ENCODE results near the gene PGD.
"Not testable (repeated sequence)": the region's sequence is repeated elsewhere in the genome, so short reads cannot be mapped to it uniquely, and the experiment has no call there.

PGD gene

GRCh38 chr1:10377365-10378029 lies 21.4 kb upstream of the PGD start:
- H3K36me3 ChIP-seq (ENCODE audit: control insufficient read depth in 4 of 4, insufficient read depth in 4 of 4, low read length in 3 of 4): peaks cover 4 to 39% (median 23%) of the 10 kb centered on the region in 4 experiments
- ChIA-PET POLR2A (interaction anchor here (0.6 to 1.1 kb wide), 2 partner anchors 10 to 516 kb away, joined by 4 to 7 read pairs; no protein-coding TSS in a partner anchor), CTCF (interaction anchor here (0.6 to 2.9 kb wide), 16 partner anchors 8 to 116 kb away, joined by 3 to 32 read pairs (median 4); partner anchors contain the start of genes CENPS and PGD)
- H3K4me3 ChIP-seq (ENCODE audit: control insufficient read depth in 1 of 7, extremely low read depth in 1 of 7, insufficient read depth in 4 of 7, low read depth in 2 of 7, low read length in 6 of 7); H3K9me3 ChIP-seq (ENCODE audit: control extremely low read depth in 1 of 5, control insufficient read depth in 4 of 5, insufficient read depth in 2 of 5, low read depth in 1 of 5, low read length in 4 of 5); H3K27me3 ChIP-seq (replicated peaks in 2 of 5; ENCODE audit: control insufficient read depth in 4 of 5, insufficient read depth in 5 of 5, low read length in 4 of 5); H3K27ac ChIP-seq (ENCODE audit: insufficient read depth in 1 of 2, low read depth in 1 of 2, low read length in 2 of 2, poor library complexity in 1 of 2, severe bottlenecking in 2 of 2); H3K4me1 ChIP-seq (ENCODE audit: control extremely low read depth in 1 of 4, control insufficient read depth in 4 of 4, insufficient read depth in 4 of 4, low read length in 3 of 4): not testable (repeated sequence)
- peak; percentile 71 to 87 (median 80) for DNase-seq
- WGBS (ENCODE audit: insufficient coverage): 32% methylated on average over 11 of the region's 14 CpGs

- no peak overlapping the region for H3K27ac ChIP-seq (ENCODE audit: insufficient read depth in 1 of 2, low read depth in 1 of 2, low read length in 2 of 2, poor library complexity in 1 of 2, severe bottlenecking in 2 of 2)
- H3K4me1 ChIP-seq (ENCODE audit: control extremely low read depth in 1 of 4, control insufficient read depth in 4 of 4, insufficient read depth in 4 of 4, low read length in 3 of 4): peaks cover 0 to 4% (median 0%) of the 10 kb centered on the region in 4 experiments
- peaks cover 4 to 39% (median 23%) of the 10 kb centered on the region in 4 experiments for H3K36me3 ChIP-seq (ENCODE audit: control insufficient read depth in 4 of 4, insufficient read depth in 4 of 4, low read length in 3 of 4)
- 90% methylated on average over 12 of the region's 15 CpGs for WGBS (ENCODE audit: insufficient coverage)
- H3K9me3 ChIP-seq (ENCODE audit: control extremely low read depth in 1 of 5, control insufficient read depth in 4 of 5, insufficient read depth in 2 of 5, low read depth in 1 of 5, low read length in 4 of 5): no peaks in the 10 kb centered on the region
- H3K4me3 ChIP-seq (ENCODE audit: control insufficient read depth in 1 of 7, extremely low read depth in 1 of 7, insufficient read depth in 4 of 7, low read depth in 2 of 7, low read length in 6 of 7): no peak overlapping the region
- peak in 2 of 3 donors; percentile 49 to 53 for DNase-seq
- H3K27me3 ChIP-seq (replicated peaks in 2 of 5; ENCODE audit: control insufficient read depth in 4 of 5, insufficient read depth in 5 of 5, low read length in 4 of 5): no peaks in the 10 kb centered on the region
- POLR2A ChIA-PET: interaction anchor here (1.1 kb wide), 1 partner anchor 10 kb away, joined by 7 read pairs; no protein-coding TSS in a partner anchor
- CTCF ChIA-PET: interaction anchor here (0.6 to 2.9 kb wide), 11 partner anchors 8 to 116 kb away, joined by 3 to 32 read pairs (median 6); partner anchors contain the start of gene CENPS
Observed at GRCh38 chr1:10378081-10378841, 20.6 kb upstream of the PGD start.

DNA sequence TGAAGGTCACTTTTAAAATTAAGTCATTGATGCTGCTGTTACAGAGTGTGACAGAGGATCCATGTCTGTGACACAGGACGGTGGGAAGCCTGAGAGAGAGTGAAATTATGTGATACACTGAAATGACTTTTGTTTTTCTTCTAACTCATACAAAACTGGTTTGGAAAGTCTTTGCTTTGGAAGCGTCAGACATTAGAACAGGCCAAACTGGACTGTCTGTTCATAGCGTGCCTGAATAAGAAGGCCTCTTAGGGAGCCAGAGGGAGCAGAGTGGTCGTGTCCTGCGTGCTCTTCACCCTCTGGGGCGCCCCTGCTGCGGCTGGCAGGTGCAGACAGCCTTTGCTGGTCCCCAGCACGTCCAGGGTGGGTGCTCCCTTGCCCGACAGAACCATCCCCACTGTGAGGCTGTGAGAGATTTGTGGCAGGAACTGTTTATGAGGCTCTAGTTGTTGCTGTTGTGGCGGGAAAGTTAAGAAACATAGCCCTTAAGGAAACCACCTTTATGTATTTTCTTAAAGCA lies 19.7 kb upstream of the PGD start:
- Histone ChIP-seq H3K27ac (ENCODE audit: insufficient read depth in 1 of 2, low read depth in 1 of 2, low read length in 2 of 2, poor library complexity in 1 of 2, severe bottlenecking in 2 of 2) (no peak overlapping the region), H3K36me3 (ENCODE audit: control insufficient read depth in 4 of 4, insufficient read depth in 4 of 4, low read length in 3 of 4) (peaks cover 4 to 31% (median 21%) of the 10 kb centered on the region in 4 experiments), H3K9me3 (ENCODE audit: control extremely low read depth in 1 of 5, control insufficient read depth in 4 of 5, insufficient read depth in 2 of 5, low read depth in 1 of 5, low read length in 4 of 5) (no peaks in the 10 kb centered on the region), H3K27me3 (replicated peaks in 2 of 5; ENCODE audit: control insufficient read depth in 4 of 5, insufficient read depth in 5 of 5, low read length in 4 of 5) (no peaks in the 10 kb centered on the region), H3K4me1 (ENCODE audit: control extremely low read depth in 1 of 4, control insufficient read depth in 4 of 4, insufficient read depth in 4 of 4, low read length in 3 of 4) (peaks cover 0 to 4% (median 0%) of the 10 kb centered on the region in 4 experiments), H3K4me3 (ENCODE audit: control insufficient read depth in 1 of 7, extremely low read depth in 1 of 7, insufficient read depth in 4 of 7, low read depth in 2 of 7, low read length in 6 of 7) (no peak overlapping the region)
- 100% methylated on average over 2 of the region's 10 CpGs for WGBS (ENCODE audit: insufficient coverage)
- DNase-seq: no peak
- POLR2A ChIA-PET: no interaction called here
- CTCF ChIA-PET: interaction anchor here (0.8 to 3.4 kb wide), 5 partner anchors 15 to 51 kb away, joined by 3 to 32 read pairs (median 9); partner anchors contain the start of gene CENPS

GRCh38 chr1:10379676-10380075 lies 19.2 kb upstream of the PGD start:
- no peak for DNase-seq
- H3K4me1 ChIP-seq (ENCODE audit: control extremely low read depth in 1 of 4, control insufficient read depth in 4 of 4, insufficient read depth in 4 of 4, low read length in 3 of 4): peaks cover 0 to 4% (median 0%) of the 10 kb centered on the region in 4 experiments
- H3K27me3 ChIP-seq (replicated peaks in 2 of 5; ENCODE audit: control insufficient read depth in 4 of 5, insufficient read depth in 5 of 5, low read length in 4 of 5): no peaks in the 10 kb centered on the region
- no peak overlapping the region for H3K27ac ChIP-seq (ENCODE audit: insufficient read depth in 1 of 2, low read depth in 1 of 2, low read length in 2 of 2, poor library complexity in 1 of 2, severe bottlenecking in 2 of 2)
- ChIA-PET CTCF (interaction anchor here (1.8 to 3.4 kb wide), 3 partner anchors 14 to 50 kb away, joined by 5 to 19 read pairs (median 6); partner anchors contain the start of gene CENPS), POLR2A (no interaction called here)
- no peak overlapping the region for H3K4me3 ChIP-seq (ENCODE audit: control insufficient read depth in 1 of 7, extremely low read depth in 1 of 7, insufficient read depth in 4 of 7, low read depth in 2 of 7, low read length in 6 of 7)
- peaks cover 4 to 26% (median 19%) of the 10 kb centered on the region in 4 experiments for H3K36me3 ChIP-seq (ENCODE audit: control insufficient read depth in 4 of 4, insufficient read depth in 4 of 4, low read length in 3 of 4)
- no peaks in the 10 kb centered on the region for H3K9me3 ChIP-seq (ENCODE audit: control extremely low read depth in 1 of 5, control insufficient read depth in 4 of 5, insufficient read depth in 2 of 5, low read depth in 1 of 5, low read length in 4 of 5)
- 96% methylated on average over 6 of the region's 6 CpGs for whole genome bisulfite sequencing (ENCODE audit: insufficient coverage)

DNA sequence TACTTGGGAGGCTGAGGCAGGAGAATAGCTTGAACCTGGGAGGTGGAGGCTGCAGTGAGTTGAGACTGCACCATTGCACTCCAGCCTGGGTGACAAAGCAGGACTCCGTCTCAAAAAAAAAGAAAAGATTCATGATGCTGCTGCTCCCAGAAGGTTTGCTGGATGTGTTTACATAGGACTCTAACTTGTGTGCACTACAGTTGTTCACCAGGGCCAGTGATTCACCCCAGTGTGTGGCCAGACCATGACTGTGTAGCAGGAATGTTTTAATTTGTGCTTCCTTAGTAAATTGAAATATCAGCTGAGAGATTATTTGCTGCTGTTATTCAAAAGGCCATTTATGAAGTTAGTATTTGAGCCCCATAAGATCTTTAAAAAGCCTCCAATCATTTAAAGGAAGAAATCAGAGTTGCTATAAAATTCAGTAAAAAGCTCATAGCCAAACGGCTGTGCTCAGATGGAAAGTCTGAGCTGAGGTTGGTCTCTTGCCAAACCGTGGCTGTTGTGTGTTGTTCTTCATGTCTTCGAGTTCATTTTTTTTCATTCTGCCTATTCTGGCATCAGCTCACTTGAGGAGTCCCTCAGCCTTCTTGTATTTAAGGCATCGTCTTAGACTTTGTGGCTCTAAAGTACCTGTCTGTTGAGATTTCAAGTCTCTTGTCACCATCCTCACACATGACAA lies 18.1 kb upstream of the PGD start:
- no peak for DNase-seq

DNA sequence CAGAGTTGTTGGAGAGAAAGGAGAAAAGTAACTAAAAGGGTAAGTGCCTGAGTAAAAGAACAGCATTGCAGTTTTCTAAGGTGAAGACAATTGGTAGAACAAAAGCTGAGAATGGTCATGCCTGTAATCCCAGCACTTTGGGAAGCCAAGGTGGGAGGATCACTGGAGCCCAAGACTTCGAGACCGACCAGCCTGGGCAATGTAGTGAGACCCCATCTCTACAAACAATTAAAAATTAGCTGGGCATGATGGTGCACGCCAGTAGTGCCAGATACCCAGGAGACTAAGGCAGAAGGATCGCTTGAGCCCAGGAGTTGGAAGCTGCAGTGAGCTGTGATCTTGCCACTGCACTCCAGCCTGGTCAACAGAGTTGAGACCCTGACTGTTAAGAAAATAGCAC lies 15.2 kb upstream of the PGD start:
- WGBS (ENCODE audit: insufficient coverage): 100% methylated on average over 4 of the region's 4 CpGs
- Histone ChIP-seq H3K27me3 (replicated peaks in 2 of 5; ENCODE audit: control insufficient read depth in 4 of 5, insufficient read depth in 5 of 5, low read length in 4 of 5) (no peaks in the 10 kb centered on the region), H3K9me3 (ENCODE audit: control extremely low read depth in 1 of 5, control insufficient read depth in 4 of 5, insufficient read depth in 2 of 5, low read depth in 1 of 5, low read length in 4 of 5) (no peaks in the 10 kb centered on the region), H3K36me3 (ENCODE audit: control insufficient read depth in 4 of 4, insufficient read depth in 4 of 4, low read length in 3 of 4) (peaks cover 2 to 5% (median 4%) of the 10 kb centered on the region in 4 experiments), H3K4me1 (ENCODE audit: control extremely low read depth in 1 of 4, control insufficient read depth in 4 of 4, insufficient read depth in 4 of 4, low read length in 3 of 4) (peaks cover 5 to 24% (median 12%) of the 10 kb centered on the region in 4 experiments), H3K27ac (ENCODE audit: insufficient read depth in 1 of 2, low read depth in 1 of 2, low read length in 2 of 2, poor library complexity in 1 of 2, severe bottlenecking in 2 of 2) (no peak overlapping the region), H3K4me3 (ENCODE audit: control insufficient read depth in 1 of 7, extremely low read depth in 1 of 7, insufficient read depth in 4 of 7, low read depth in 2 of 7, low read length in 6 of 7) (no peak overlapping the region)
- ChIA-PET POLR2A (no interaction called here), CTCF (interaction anchor here (1.0 to 5.4 kb wide), 2 partner anchors 16 to 32 kb away, joined by 4 to 56 read pairs; partner anchors contain the start of gene PGD)
- DNase-seq: no peak

More for the DNA sequence above, 18.1 kb upstream of the PGD start:
- ChIA-PET POLR2A (interaction anchor here (0.6 kb wide), 1 partner anchor 56 kb away, joined by 5 read pairs; no protein-coding TSS in a partner anchor), CTCF (interaction anchor here (1.1 to 3.4 kb wide), 12 partner anchors 8 to 507 kb away, joined by 3 to 19 read pairs (median 5); partner anchors contain the start of genes CENPS and PGD)
- H3K4me1 ChIP-seq (ENCODE audit: control extremely low read depth in 1 of 4, control insufficient read depth in 4 of 4, insufficient read depth in 4 of 4, low read length in 3 of 4): peaks cover 0 to 9% (median 0%) of the 10 kb centered on the region in 4 experiments
- no peaks in the 10 kb centered on the region for H3K9me3 ChIP-seq (ENCODE audit: control extremely low read depth in 1 of 5, control insufficient read depth in 4 of 5, insufficient read depth in 2 of 5, low read depth in 1 of 5, low read length in 4 of 5)
- H3K4me3 ChIP-seq (ENCODE audit: control insufficient read depth in 1 of 7, extremely low read depth in 1 of 7, insufficient read depth in 4 of 7, low read depth in 2 of 7, low read length in 6 of 7): no peak overlapping the region
- no peaks in the 10 kb centered on the region for H3K27me3 ChIP-seq (replicated peaks in 2 of 5; ENCODE audit: control insufficient read depth in 4 of 5, insufficient read depth in 5 of 5, low read length in 4 of 5)
- 96% methylated on average over 3 of the region's 5 CpGs for WGBS (ENCODE audit: insufficient coverage)
- H3K36me3 ChIP-seq (ENCODE audit: control insufficient read depth in 4 of 4, insufficient read depth in 4 of 4, low read length in 3 of 4): peaks cover 2 to 22% (median 15%) of the 10 kb centered on the region in 4 experiments
- no peak overlapping the region for H3K27ac ChIP-seq (ENCODE audit: insufficient read depth in 1 of 2, low read depth in 1 of 2, low read length in 2 of 2, poor library complexity in 1 of 2, severe bottlenecking in 2 of 2)

All from common myeloid progenitor, CD34-positive (primary cell).